Skeletal muscle cell (primary cell): Measurements from ENCODE around the gene PLXNB1.
A peak's percentile ranks its signal among the peaks of the same experiment; 100 is the strongest.
"Not testable (repeated sequence)": the region's sequence is repeated elsewhere in the genome, so short reads cannot be mapped to it uniquely, and the experiment has no call there.

Source experiments
- DNase-seq: peaks from one replicate; pipeline ENCODE4 v3.0.0-alpha.2; 2010; ENCODE audit warnings: low read depth
- H3K4me3 ChIP-seq: 2 replicates; pipeline ENCODE4 v1.5.1; 2011; ENCODE audit warnings: low read depth, mild to moderate bottlenecking, control low read depth, low read length, moderate library complexity

PLXNB1 gene

GRCh38 chr3:48466386-48467109 lies 36.7 kb upstream of the PLXNB1 start:
- peak overlapping the region; percentile 53 for H3K4me3 ChIP-seq
- DNase-seq: no peak

DNA sequence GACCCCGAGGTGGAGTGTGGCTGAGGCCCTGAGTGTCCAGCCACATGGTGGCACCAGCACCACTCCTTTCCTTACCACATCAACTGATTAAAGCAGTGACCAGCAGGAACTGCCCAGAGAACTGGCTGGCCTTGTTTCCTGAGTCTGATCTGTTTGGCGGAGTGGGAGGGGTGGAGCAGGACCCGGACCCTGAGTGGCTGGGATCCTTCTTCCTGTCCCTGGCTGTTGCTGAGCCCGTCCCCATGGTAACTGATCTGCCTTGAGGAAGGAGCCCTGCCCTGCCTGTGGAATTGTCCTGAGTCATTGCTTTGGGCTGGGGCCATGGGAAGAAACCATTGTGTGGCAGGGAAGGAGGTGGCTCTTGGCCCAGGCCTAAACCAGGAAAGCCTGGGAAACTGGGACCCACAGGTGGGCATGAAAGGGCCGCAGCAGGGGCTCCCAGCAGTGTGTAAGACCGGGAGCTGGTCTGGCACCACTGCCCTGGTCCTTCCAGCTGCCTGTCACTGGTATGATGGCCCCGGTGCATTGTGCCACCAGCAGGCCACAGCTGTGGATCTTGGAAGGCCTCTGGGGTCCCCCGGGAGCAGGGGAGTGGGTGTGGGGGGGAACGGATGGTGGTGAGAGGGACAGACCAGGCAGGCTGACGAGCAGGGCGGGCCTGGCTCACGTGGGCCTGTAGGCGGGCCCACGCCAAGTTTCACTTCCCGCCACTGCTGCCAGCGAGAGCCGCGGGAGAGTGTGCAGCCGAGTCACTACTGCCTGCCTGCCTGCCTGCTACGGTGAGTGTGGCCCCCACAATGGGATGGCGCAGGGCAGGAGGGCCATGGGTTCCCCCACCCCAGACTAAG lies 35.9 kb upstream of the PLXNB1 start:
- H3K4me3 ChIP-seq: peak overlapping the region; percentile 53
- peak; percentile 99 for DNase-seq

GRCh38 chr3:48465237-48465530 lies 35.3 kb upstream of the PLXNB1 start:
- no peak overlapping the region for H3K4me3 ChIP-seq
- no peak for DNase-seq

- no peak overlapping the region for H3K4me3 ChIP-seq
- DNase-seq: no peak
Observed at GRCh38 chr3:48464713-48465221, 34.9 kb upstream of the PLXNB1 start.

- no peak for DNase-seq
- no peak overlapping the region for H3K4me3 ChIP-seq
Observed at GRCh38 chr3:48463703-48464102, 33.8 kb upstream of the PLXNB1 start.

DNA sequence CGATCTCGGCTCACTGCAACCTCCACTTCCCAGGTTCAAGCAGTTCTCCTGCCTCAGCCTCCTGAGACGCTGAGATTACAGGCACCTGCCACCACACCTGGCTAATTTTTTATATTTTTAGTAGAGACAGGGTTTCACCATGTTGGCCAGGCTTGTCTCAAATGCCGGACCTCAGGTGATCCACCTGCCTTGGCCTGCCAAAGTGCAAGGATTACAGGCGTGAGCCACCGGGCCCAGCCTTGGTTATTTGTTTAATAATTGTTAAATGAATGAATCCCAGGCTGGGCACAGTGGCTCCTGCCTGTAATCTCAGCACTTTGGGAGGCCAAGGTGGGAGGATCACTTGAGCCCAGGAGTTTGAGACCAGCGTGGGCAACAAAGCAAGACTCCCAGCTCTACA lies 31.9 kb upstream of the PLXNB1 start:
- DNase-seq, H3K4me3 ChIP-seq: not testable (repeated sequence)

DNA sequence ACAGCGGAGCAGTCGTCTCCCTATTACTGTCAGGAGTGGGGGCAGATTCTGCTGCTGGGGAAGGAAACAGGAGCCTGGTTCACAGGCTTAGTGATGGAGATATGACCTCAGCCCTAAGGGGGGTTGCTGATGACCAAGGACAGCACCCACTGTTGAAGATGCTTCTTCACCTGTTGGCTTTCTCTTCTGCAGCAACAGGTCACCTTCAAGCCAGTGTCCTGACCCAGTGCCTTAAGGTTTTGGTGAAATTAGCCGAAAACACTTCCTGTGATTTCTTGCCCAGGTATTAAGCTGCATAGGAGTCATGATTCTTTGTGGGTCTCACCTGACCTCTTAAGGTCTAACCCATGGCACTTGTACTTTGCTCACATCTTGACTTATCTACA lies 30.6 kb upstream of the PLXNB1 start:
- no peak for DNase-seq
- no peak overlapping the region for H3K4me3 ChIP-seq

- H3K4me3 ChIP-seq: no peak overlapping the region
- DNase-seq: no peak
Observed at GRCh38 chr3:48459773-48460516, 30.1 kb upstream of the PLXNB1 start.

- H3K4me3 ChIP-seq: no peak overlapping the region
- DNase-seq: no peak
Observed at GRCh38 chr3:48459331-48459730, 29.4 kb upstream of the PLXNB1 start.

- H3K4me3 ChIP-seq: no peak overlapping the region
- no peak for DNase-seq
Observed at GRCh38 chr3:48456456-48456855, 26.6 kb upstream of the PLXNB1 start.

- no peak overlapping the region for H3K4me3 ChIP-seq
- DNase-seq: no peak
Observed at GRCh38 chr3:48451270-48451669, 21.4 kb upstream of the PLXNB1 start.

DNA sequence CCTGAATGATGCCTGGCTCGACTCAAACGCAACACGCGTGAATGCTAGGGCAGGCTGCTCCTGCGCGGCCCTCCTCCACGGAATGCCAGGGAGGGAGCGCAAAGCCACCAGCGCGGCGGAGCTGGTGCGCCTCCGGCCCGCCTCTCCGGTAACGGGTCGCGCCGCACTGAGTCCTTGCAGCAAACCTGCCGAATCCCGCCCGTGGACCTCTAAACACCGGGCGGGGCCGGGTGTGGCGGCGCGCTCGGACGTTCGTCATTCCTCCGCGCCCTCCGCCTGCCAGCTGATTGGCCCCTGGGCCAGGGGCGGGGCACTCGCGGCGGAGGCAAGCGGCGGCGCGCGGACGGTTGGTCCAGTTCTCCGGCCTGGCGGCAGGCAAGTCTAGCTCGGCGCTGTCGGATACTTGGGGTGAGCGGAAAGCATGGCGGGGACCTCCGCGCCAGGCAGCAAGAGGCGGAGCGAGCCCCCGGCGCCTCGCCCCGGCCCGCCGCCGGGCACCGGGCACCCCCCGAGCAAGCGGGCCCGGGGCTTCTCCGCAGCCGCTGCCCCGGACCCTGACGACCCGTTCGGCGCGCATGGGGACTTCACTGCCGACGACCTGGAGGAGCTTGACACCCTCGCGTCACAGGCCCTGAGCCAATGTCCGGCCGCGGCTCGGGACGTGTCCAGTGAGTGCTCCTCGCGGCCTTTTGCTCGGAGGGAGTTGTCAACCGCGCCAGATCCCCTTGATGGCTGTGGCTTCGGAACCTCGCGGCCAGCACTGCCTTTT lies 16.7 kb upstream of the PLXNB1 start, which contains the start of gene ATRIP:
TSS of gene ATRIP (plus strand) at position 313 of the 769 bp plus-strand sequence. CDS start at position 422, 109 bp downstream.
- peak within 1 kb of the TSS; percentile 59 for H3K4me3 ChIP-seq
- DNase-seq: peak; percentile 62

DNA sequence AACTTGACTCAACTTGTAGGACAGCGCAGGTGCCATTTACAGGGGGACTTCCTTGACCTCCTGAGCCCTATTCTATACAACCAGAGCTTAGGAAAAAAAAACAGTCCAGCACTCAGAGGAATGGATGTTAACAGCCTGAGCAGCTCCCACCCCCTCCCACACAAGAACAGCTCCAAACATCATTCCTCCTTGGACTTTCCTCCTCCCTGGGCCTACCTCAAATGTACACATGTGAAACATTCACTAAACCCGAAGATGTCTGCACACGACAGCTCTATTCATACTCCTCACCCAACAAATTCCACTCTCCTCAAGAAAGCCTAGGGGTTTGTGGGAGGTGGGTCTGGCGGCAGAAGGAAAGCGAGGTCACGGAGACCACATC lies 16.1 kb upstream of the PLXNB1 start:
- peak overlapping the region; percentile 59 for H3K4me3 ChIP-seq
- DNase-seq: no peak

DNA sequence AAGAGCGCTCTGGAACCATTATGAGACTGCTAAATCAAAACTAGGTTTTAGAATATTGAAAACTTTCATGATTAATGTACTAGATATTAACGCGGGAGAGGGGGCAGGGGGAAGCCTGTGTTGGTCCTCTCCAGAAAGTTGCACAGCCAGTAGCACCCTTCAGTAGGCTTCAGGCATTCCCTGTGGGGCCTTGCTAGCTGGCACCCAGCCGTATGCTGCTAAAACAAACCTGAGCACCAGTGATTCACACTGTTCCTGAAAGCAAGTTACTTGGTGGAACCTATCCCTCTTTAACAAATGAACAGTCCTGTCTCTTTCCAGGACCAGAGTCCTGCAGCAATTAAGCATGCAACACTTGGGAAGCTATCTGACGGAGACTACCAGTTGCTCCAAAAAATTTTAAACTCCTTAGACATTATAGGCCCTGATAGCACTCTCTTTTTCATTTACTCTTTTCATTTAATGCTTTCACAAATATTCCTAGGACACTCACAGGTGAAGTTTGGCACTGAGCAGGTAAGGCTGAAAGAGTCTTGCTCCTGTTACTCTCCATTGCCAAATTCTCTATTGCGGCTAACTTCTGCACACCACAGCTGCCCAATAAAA lies 15.5 kb upstream of the PLXNB1 start:
- peak overlapping the region; percentile 59 for H3K4me3 ChIP-seq
- no peak for DNase-seq

DNA sequence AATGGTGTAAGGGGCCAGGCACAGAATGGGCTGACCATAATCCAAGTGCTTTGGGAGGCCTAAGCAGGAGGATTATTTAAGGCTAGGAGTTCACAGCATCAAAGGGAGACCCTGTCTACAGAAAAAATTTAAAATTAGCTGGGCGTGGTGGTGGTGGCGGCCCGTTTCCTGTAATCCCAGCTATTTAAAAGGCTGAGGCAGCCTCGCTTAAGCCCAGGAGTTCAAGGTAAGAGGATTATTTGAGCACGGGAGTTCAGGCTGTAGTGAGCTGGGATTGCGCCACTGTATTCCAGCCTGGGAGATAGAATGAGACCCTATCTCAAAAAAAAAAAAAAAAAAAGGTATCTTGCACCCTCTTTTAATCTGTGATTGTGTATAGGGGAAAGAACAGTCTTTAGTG lies 12.1 kb upstream of the PLXNB1 start:
- no peak overlapping the region for H3K4me3 ChIP-seq

GRCh38 chr3:48440590-48440958 lies 10.7 kb upstream of the PLXNB1 start:
- DNase-seq: no peak
- peak overlapping the region; percentile 81 for H3K4me3 ChIP-seq

More for the DNA sequence above, 12.1 kb upstream of the PLXNB1 start:
- DNase-seq: no peak

GRCh38 chr3:48439820-48440589 lies 10.1 kb upstream of the PLXNB1 start, which contains the start of the genes CCDC51 and TMA7:
TSS of gene CCDC51 (minus strand) at chr3:48440119. CDS start at chr3:48435128, 4,991 bp downstream.
TSS of gene TMA7 (plus strand) at chr3:48440257. CDS start at chr3:48440297, 40 bp downstream.
- peak; percentile 79 for DNase-seq
- H3K4me3 ChIP-seq: peak within 1 kb of the TSS; percentile 81

DNA sequence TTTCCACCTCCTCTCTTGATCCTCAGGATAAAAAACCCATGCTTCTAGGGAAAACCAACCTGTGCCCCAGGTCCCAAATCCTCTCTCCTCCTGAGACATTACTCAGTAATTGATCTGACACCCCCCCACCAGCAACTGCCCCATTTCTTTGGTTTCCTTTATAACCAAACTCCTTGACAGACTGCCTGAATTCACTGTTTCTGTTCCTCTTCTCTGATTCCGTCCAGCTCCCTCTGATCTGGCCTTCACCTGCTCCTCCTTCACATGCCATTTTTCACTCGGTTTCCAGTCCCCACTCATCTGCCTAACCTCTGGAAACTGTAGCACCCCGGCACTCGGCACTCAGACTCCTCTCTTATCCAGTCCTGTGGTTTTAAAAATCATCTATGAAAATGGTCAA lies 7.9 kb upstream of the PLXNB1 start:
- no peak for DNase-seq
- H3K4me3 ChIP-seq: no peak overlapping the region
